Measurements from ENCODE around the gene OGFOD3.

GRCh38 chr17:82400206-82400605 is 18.2 kb downstream of the OGFOD3 start:
- no peak for TF ChIP-seq RAD21 (IDR thresholded peaks at IDR 0.05; ENCODE audit: low read depth)
- no peak for TF ChIP-seq EP300 (IDR thresholded peaks at IDR 0.05; ENCODE audit: borderline replicate concordance)
- TF ChIP-seq EGR1 (IDR thresholded peaks at IDR 0.05) = no peak
- TF ChIP-seq NFIC (IDR thresholded peaks at IDR 0.05) = no peak

All from Ishikawa (cell line).